NB4 (cell line): ENCODE results near the gene MYL3.

Experiments used
- DNase-seq: peaks from one replicate; pipeline ENCODE4 v3.0.0; 2010; ENCODE audit warnings: low read depth
- H3K4me3 ChIP-seq: one replicate; pipeline ENCODE4 v1.5.1; 2011; ENCODE audit warnings: mild to moderate bottlenecking, low read depth, low read length, moderate library complexity
- CTCF ChIP-seq: IDR thresholded peaks from one replicate; pipeline ENCODE4 v1.5.1; 2012; ENCODE audit warnings: low read depth, low read length
- MAX ChIP-seq: IDR thresholded peaks from 2 replicates; pipeline ENCODE4 v1.6.1; 2011; ENCODE audit warnings: low read depth, low read length
- MYC ChIP-seq: IDR thresholded peaks from 2 replicates; pipeline ENCODE4 v1.6.1; 2011; ENCODE audit warnings: low read depth, low read length
- POLR2A ChIP-seq: IDR thresholded peaks from 2 replicates; pipeline ENCODE4 v1.6.1; 2011; ENCODE audit warnings: mild to moderate bottlenecking; ENCODE audit not compliant: insufficient read length; ENCODE audit errors: extremely low read depth

The MYL3 gene

GRCh38 chr3:46849686-46850467, 13.4 kb downstream of the MYL3 start:
- H3K4me3 ChIP-seq: no peak overlapping the region
- no peak for DNase-seq
- TF ChIP-seq MYC (no peak), POLR2A (no peak), MAX (no peak), CTCF (no peak)

DNA sequence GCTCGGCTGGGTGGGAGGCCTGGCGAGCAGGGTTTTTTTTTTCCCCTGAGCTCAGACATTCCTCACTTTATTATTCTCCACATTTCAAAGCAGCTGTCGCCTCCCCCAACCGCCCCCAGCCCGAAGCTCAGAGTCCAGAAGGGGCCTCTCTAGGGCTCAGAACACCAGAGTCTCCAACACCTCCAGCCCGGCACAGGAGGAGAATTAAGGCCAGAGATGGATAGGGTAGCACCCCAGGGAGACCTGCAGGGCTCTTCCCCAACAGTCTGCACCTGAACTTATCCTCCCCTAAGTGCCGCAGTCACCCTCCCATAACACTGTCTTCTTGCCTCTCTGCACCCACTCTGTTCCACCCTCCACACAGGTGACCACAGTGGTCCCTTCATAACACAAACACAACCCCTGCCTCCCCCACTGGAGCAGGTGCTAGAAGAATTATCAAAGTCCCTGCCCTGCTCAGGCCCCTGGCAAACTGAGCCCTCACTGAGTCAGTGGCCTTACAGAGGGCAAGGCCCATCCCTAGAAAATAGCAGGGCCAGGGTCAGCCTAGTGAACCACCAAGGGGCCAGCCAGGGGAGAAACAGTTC, 14.1 kb downstream of the MYL3 start:
- no peak for DNase-seq
- TF ChIP-seq CTCF: no peak
- TF ChIP-seq POLR2A: no peak
- TF ChIP-seq MYC: no peak
- no peak for TF ChIP-seq MAX
- no peak overlapping the region for H3K4me3 ChIP-seq

DNA sequence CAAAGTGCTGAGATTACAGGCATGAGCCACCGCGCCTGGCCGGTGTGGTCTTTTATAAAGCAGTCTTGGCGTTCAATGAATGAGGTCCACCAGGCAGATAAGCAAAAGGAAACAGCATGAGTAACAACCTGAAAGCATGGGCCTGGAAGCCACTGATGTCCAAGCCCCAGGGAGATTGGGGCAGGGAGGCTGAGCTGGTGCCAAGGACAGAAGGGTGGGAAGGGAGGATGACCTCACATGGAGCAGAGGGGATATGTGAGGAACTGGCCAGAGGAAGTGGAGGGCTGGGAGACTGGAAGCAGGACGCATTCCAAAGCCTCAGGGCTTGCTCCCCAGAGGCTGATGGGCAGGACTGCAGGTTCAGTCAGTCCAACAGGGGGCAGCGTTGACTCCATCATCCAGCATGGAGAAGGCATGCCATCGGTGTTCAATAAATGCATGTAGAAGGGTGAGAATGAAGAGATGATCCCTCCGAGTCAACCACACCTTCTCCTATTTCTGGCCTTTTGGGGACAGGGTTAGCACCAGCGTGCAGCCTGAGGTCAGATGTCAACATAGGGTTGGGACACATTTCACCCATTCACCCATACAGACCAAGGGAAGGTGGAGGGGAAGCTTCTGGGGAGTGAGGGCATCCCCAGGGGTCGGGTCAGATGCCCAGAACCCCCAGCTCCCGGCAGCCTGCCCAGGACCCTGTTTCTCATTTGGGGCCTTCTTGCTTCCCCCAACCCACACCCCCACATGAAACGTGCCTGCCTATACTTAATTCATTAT, 14.8 kb downstream of the MYL3 start:
- DNase-seq: peak; percentile 40
- no peak overlapping the region for H3K4me3 ChIP-seq
- TF ChIP-seq MAX: no peak
- peak; percentile 56 for TF ChIP-seq CTCF
- TF ChIP-seq MYC: no peak

DNA sequence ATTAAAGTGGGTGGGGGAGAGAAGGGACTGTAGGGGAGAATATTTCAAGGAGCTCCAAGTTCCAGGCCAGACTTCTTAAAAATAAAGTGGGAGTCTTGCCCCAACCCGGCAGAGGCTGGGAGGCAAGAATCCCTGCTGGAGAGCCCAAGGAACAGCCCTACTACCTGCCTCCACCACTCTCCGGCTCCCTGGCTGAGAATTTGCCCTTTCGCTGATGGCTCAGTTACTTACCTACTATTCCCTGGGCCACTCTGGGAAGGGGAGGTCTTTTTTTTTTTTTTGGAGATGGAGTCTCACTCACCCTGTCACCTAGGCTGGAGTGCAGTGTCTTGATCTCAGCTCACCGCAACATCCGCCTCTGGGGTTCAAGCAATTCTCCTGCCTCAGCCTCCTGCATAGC, 15.5 kb downstream of the MYL3 start:
- no peak overlapping the region for H3K4me3 ChIP-seq
- DNase-seq: no peak
- no peak for TF ChIP-seq CTCF
- TF ChIP-seq MAX: no peak
- TF ChIP-seq POLR2A: no peak
- no peak for TF ChIP-seq MYC

DNA sequence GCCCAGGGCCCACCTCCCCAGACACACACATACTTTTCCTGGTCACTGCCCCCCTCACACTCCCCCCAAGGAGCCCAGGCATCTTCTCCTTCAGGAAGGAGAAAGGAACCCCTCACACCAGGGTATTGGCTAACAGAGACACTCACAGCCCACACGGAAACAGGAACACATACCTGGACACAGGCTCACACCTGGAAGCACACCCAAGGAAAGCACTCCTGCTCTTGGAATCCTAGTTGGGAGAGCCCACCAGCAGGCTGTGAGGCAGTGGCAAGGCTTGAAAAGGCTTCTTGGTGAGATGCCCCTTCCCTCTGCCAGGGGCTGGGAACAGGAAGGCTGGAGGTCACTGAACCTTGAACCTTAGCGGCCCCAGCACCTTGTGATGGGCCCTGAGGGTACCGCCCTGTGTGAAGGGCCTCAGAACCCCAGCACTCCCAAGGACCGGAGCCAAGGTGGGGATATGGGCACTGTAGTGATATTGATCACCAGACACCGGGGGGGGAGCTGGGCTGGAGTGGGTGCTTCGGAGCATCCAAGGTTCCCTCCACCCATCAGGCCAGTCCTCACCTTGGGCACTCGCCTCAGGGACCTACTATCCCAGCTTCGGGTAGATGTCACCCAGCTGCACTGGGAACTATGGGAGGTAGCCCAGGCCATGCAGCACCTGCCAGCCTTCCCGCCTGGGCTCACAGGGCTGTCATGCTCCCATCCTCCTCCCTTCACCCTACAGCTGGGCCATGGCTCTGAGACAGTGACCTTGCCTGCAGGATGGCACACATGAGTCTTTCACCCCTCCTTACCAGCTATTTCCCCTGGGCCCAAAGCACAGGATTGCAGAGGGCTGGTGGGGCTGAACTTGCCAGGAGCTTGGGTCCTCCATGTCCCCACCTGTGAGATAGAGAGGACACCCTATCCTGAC, 16.4 kb downstream of the MYL3 start:
- no peak for TF ChIP-seq CTCF
- no peak for TF ChIP-seq MAX
- no peak for TF ChIP-seq MYC
- TF ChIP-seq POLR2A: no peak
- no peak overlapping the region for H3K4me3 ChIP-seq
- DNase-seq: no peak
